ENCODE results near the gene DENND1B. TPM values are rescaled to one million over a fixed set of nuclear protein-coding genes. Genes with fewer than 3 reads are reported as not detected.

Gene DENND1B
- total and polyA plus RNA-seq, 9 of the 15 experiments (the other 6 are each of a cell fraction or from before 2014, with no cell fraction given) = 2.1 to 12.1 (median 7.5) TPM

DNA sequence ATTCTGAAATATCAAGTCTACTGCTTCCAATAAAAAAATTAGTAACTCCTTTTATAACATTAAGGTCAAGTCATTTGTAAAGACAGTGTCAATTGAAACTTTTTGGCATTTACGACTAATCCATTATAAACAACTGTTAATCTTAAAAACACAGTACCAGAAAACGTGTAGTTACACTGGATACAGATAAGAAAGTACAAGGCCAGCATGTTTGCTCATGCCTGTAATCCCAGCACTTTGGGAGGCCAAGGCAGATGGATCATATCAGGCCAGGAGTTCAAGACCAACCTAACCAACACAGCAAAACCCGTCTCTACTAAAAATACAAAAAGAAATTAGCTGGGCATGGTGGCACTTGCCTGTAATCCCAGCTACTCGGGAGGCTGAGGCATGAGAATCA lies 29.4 kb downstream of the DENND1B start:
- ChIA-PET CTCF (ENCODE audit: low intra/inter-chr PET ratio) (no interaction called here), POLR2A (no interaction called here)
- DNase-seq (ENCODE audit: extremely low read depth in 1 of 4, low spot score in 3 of 4) (peak in 1 of 4 experiments; percentile 60), FAIRE-seq (peak; percentile 63), ATAC-seq (peak; percentile 67)
- no peaks in the 10 kb centered on the region for H4K20me1 ChIP-seq (replicated peaks; ENCODE audit: control insufficient read depth, insufficient read depth, low read length)
- no peaks in the 10 kb centered on the region for H3K9me1 ChIP-seq (ENCODE audit: control insufficient read depth, insufficient read depth, low read length)
- in situ Hi-C loops (cut with MboI) (no loop called here), intact Hi-C loops (cut with micrococcal nuclease) (no loop called here)
- H2AFZ ChIP-seq (ENCODE audit: low read depth, low read length) = no peak overlapping the region
- peaks cover 0 to 13% of the 10 kb centered on the region in 2 experiments; a peak in 3 of 5 replicates for H3K4me1 ChIP-seq (replicated peaks in 1 of 2; ENCODE audit: control insufficient read depth in 2 of 2, insufficient read depth in 2 of 2, low read length in 2 of 2)
- no peak overlapping the region for H3K9ac ChIP-seq (ENCODE audit: insufficient read depth in 1 of 2, low read depth in 2 of 2, low read length in 2 of 2)
- H3K4me2 ChIP-seq (ENCODE audit: insufficient read depth, low read length) = peak overlapping the region; percentile 15; the same call in 1 of the 2 replicates
- H3K4me3 ChIP-seq = no peak overlapping the region
- H3K27me3 ChIP-seq (ENCODE audit: control insufficient read depth in 2 of 2, insufficient read depth in 2 of 2, low read length in 2 of 2) = no peaks in the 10 kb centered on the region
- H3K79me2 ChIP-seq (ENCODE audit: control insufficient read depth, insufficient read depth, low read length) = peaks cover 10% of the 10 kb centered on the region; the same call in 1 of the 3 replicates
- no peak overlapping the region for H3K27ac ChIP-seq (ENCODE audit: extremely low read depth, low read depth, low read length)
- H3K9me3 ChIP-seq (replicated peaks; ENCODE audit: control insufficient read depth, insufficient read depth, low read depth, low read length) = no peaks in the 10 kb centered on the region
- no TSS peak for BruUV-seq (replicated peaks)
- no peaks in the 10 kb centered on the region for H3K36me3 ChIP-seq (ENCODE audit: control insufficient read depth, insufficient read depth, low read length)
- WGBS (ENCODE audit: insufficient coverage, low coverage, missing lambda C conversion rate) = 24% methylated on average over 4 of the region's 4 CpGs
- TF ChIP-seq TAL1 (IDR thresholded peaks at IDR 0.05) = peak; percentile 68
- no peak for TF ChIP-seq RFX5 (IDR thresholded peaks at IDR 0.05; ENCODE audit: low read depth, low read length)
- TF ChIP-seq GATAD2B (IDR thresholded peaks at IDR 0.05; ENCODE audit: borderline replicate concordance) = peak; percentile 45; the same call in 1 of the 2 replicates
- no peak for TF ChIP-seq KLF1 (tag; IDR thresholded peaks at IDR 0.05)
- peak; percentile 78 for TF ChIP-seq ARID1B (IDR thresholded peaks at IDR 0.05)
- 0 out of 2 replicates have a peak, but pooled peaks have one; percentile 56 for TF ChIP-seq CHAMP1 (IDR thresholded peaks at IDR 0.05)
- TF ChIP-seq CBFA2T2 (conservative IDR thresholded peaks at IDR 0.05) = peak; percentile 68
- no peak for TF ChIP-seq ZNF507 (tag; conservative IDR thresholded peaks at IDR 0.05)
- TF ChIP-seq EP300 (IDR thresholded peaks at IDR 0.05; ENCODE audit: low read length) = no peak
- TF ChIP-seq ETV6 (IDR thresholded peaks at IDR 0.05; ENCODE audit: borderline replicate concordance in 1 of 2, low read depth in 2 of 2, low read length in 1 of 2) = no peak
- TF ChIP-seq ETV6 (CRISPR knock-in tag; IDR thresholded peaks at IDR 0.05; ENCODE audit: borderline replicate concordance) = no peak
- TF ChIP-seq SMARCA4 (IDR thresholded peaks at IDR 0.05) = peak; percentile 48; the same call in 1 of the 2 replicates
- TF ChIP-seq ZNF134 (CRISPR knock-in tag; conservative IDR thresholded peaks at IDR 0.05) = no peak
- 0 out of 2 replicates have a peak, but pooled peaks have one; percentile 16 for TF ChIP-seq SMARCE1 (IDR thresholded peaks at IDR 0.05)
- TF ChIP-seq KDM1A (IDR thresholded peaks at IDR 0.05) = peak; percentile 42; a peak in 1 of 4 replicates
- TF ChIP-seq, protein P1, sequence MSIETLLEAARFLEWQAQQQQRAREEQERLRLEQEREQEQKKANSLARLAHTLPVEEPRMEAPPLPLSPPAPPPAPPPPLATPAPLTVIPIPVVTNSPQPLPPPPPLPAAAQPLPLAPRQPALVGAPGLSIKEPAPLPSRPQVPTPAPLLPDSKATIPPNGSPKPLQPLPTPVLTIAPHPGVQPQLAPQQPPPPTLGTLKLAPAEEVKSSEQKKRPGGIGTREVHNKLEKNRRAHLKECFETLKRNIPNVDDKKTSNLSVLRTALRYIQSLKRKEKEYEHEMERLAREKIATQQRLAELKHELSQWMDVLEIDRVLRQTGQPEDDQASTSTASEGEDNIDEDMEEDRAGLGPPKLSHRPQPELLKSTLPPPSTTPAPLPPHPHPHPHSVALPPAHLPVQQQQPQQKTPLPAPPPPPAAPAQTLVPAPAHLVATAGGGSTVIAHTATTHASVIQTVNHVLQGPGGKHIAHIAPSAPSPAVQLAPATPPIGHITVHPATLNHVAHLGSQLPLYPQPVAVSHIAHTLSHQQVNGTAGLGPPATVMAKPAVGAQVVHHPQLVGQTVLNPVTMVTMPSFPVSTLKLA (conservative IDR thresholded peaks at IDR 0.05) = peak; percentile 20 to 26; a peak in 1 of 4 replicates
